Keratinocyte (primary cell): ENCODE measurements around the gene TSHR. TPM values are rescaled to one million over a fixed set of nuclear protein-coding genes. Genes with fewer than 3 reads are reported as not detected.
"Not testable (repeated sequence)": the region's sequence is repeated elsewhere in the genome, so short reads cannot be mapped to it uniquely, and the experiment has no call there.

Experiments
- DNase-seq: peaks from one replicate; pipeline ENCODE4 v3.0.0-alpha.2; 2011; ENCODE audit warnings: low read depth, missing footprints, low spot score
- FAIRE-seq: peaks from 2 replicates; lab custom pipeline; 2011; peaks lifted over from hg19 to GRCh38; lab: Jason Lieb, UNC
- H2AFZ ChIP-seq: 2 replicates; pipeline ENCODE4 v1.6.0; 2012; ENCODE audit warnings: low read length, control low read depth, inconsistent platforms; ENCODE audit not compliant: control insufficient read depth
- H3K27ac ChIP-seq: 2 replicates; pipeline ENCODE4 v1.5.1; 2011; ENCODE audit warnings: low read length; ENCODE audit not compliant: control insufficient read depth, insufficient read depth
- H3K27me3 ChIP-seq: 3 replicates; pipeline ENCODE4 v1.6.0; 2011; ENCODE audit warnings: low read length; ENCODE audit not compliant: control insufficient read depth, insufficient read depth; ENCODE audit errors: extremely low read depth
- H3K36me3 ChIP-seq, 2 experiments: 2 replicates in 1 of 2; 3 replicates in 1 of 2; pipeline ENCODE4 v1.5.1; 2011; ENCODE audit warnings: low read length in 2 of 2, mild to moderate bottlenecking in 1 of 2; ENCODE audit not compliant: control insufficient read depth in 2 of 2, insufficient read depth in 2 of 2; ENCODE audit errors: extremely low read depth in 1 of 2
- H3K4me1 ChIP-seq: 3 replicates; pipeline ENCODE4 v1.5.1; 2011; ENCODE audit warnings: low read length; ENCODE audit not compliant: control insufficient read depth, insufficient read depth; ENCODE audit errors: extremely low read depth
- H3K4me2 ChIP-seq: 3 replicates; pipeline ENCODE4 v1.6.0; 2011; ENCODE audit warnings: low read depth, low read length; ENCODE audit not compliant: control insufficient read depth, insufficient read depth; ENCODE audit errors: extremely low read depth
- H3K4me3 ChIP-seq, 3 experiments: fragments of 200-600 bp in 1 of 3; sonication (generic) in 1 of 3; 2 replicates in 2 of 3; 3 replicates in 1 of 3; pipeline ENCODE4 v1.5.1; 2011 to 2016; ENCODE audit warnings: low read length in 3 of 3, mild to moderate bottlenecking in 3 of 3, control low read depth in 2 of 3, inconsistent platforms in 1 of 3, low read depth in 1 of 3, mixed read lengths in 1 of 3, mixed run types in 1 of 3, moderate library complexity in 1 of 3; ENCODE audit not compliant: control insufficient read depth in 2 of 3, insufficient read depth in 2 of 3; ENCODE audit errors: extremely low read depth in 1 of 3
- H3K79me2 ChIP-seq: 2 replicates; pipeline ENCODE4 v1.6.0; 2012; ENCODE audit warnings: low read length; ENCODE audit not compliant: control insufficient read depth, insufficient read depth
- H3K9ac ChIP-seq: 3 replicates; pipeline ENCODE4 v1.6.0; 2011; ENCODE audit warnings: low read length; ENCODE audit not compliant: control insufficient read depth, insufficient read depth; ENCODE audit errors: extremely low read depth
- H3K9me1 ChIP-seq: 3 replicates; pipeline ENCODE4 v1.6.0; 2011; ENCODE audit warnings: low read length; ENCODE audit not compliant: control insufficient read depth, insufficient read depth; ENCODE audit errors: extremely low read depth
- H3K9me3 ChIP-seq: 2 replicates; pipeline ENCODE4 v1.5.1; 2012; ENCODE audit warnings: low read depth, low read length; ENCODE audit not compliant: control insufficient read depth
- H4K20me1 ChIP-seq: 3 replicates; pipeline ENCODE4 v1.6.0; 2011; ENCODE audit warnings: low read length; ENCODE audit not compliant: control insufficient read depth, insufficient read depth; ENCODE audit errors: extremely low read depth
- EZH2 ChIP-seq: IDR thresholded peaks from one replicate; pipeline ENCODE4 v1.6.1; 2012; ENCODE audit warnings: inconsistent platforms, mild to moderate bottlenecking, low read length, moderate library complexity
- dilution Hi-C: fragments of 300-500 bp; cut with MboI; formaldehyde crosslinking; loops from one replicate; pipeline ENCODE4 v1.7.0; 2020; ENCODE audit warnings: low sequenced_read_pairs; ENCODE audit not compliant: extremely low pct_ligation_motif_present
- polyA plus RNA-seq, 5 experiments: library from polyadenylated mRNA; depleted of rRNA in 3 of 5; stranded (reverse) in 3 of 5; stranded (forward) in 1 of 5; unstranded in 1 of 5; fragments of >200 nt; gene quantifications; 1 replicate in 1 of 5; 2 replicates in 3 of 5; 3 replicates in 1 of 5; pipeline versions ENCODE4 v1.2.1 to v1.2.3, GENCODE V29; 2011 to 2012; ENCODE audit warnings: missing spikeins in 2 of 5, low read depth in 1 of 5, low replicate concordance in 1 of 5
- TF ChIP-seq, protein P1 (sequence below), 3 experiments: IDR thresholded peaks in 1 of 3; conservative IDR thresholded peaks in 1 of 3; optimal IDR thresholded peaks in 1 of 3; 2 replicates in 2 of 3; 3 replicates in 1 of 3; pipeline versions ENCODE3 to v1.5.1; 2011; ENCODE audit warnings: low read length in 3 of 3, mild to moderate bottlenecking in 3 of 3, moderate library complexity in 2 of 3, control low read depth in 1 of 3, inconsistent platforms in 1 of 3; ENCODE audit not compliant: insufficient read depth in 2 of 3; ENCODE audit errors: extremely low read depth in 1 of 3

TSHR gene
- polyA plus RNA-seq, 1 donor (not counting 4 experiments of a cell fraction or from before 2014, with no cell fraction given) = 0.03 TPM

DNA sequence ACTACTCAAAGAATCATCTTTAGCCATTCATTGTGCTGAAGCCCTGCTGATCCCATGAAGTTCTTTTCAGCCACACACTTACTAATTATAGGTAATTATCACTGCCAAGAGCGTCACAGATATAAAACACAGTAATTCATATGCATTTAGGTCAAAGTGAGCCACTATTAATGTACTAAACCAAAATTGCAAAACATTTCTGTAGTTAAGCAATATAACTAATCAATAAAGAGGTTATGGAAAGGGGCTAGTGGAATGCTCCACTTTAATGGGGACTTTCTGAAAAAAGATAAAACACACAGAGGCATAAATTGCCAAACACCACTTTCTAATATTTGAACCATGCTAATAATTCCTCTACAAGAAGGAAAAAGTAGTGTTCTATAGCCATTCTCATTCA lies 7.1 kb upstream of the TSHR start:
- DNase-seq = no peak
- Histone ChIP-seq H3K4me3 (no peak overlapping the region), H3K9me3 (no peaks in the 10 kb centered on the region), H3K36me3 (no peaks in the 10 kb centered on the region), H3K79me2 (no peaks in the 10 kb centered on the region), H3K27ac (no peak overlapping the region), H3K9ac (no peak overlapping the region), H2AFZ (no peak overlapping the region), H4K20me1 (no peaks in the 10 kb centered on the region), H3K4me1 (peaks cover 16% of the 10 kb centered on the region), H3K27me3 (no peaks in the 10 kb centered on the region), H3K4me2 (no peak overlapping the region), H3K9me1 (no peaks in the 10 kb centered on the region)
- no peak for FAIRE-seq
- dilution Hi-C loops = no loop called here
- TF ChIP-seq EZH2 = no peak
- TF ChIP-seq, protein P1, sequence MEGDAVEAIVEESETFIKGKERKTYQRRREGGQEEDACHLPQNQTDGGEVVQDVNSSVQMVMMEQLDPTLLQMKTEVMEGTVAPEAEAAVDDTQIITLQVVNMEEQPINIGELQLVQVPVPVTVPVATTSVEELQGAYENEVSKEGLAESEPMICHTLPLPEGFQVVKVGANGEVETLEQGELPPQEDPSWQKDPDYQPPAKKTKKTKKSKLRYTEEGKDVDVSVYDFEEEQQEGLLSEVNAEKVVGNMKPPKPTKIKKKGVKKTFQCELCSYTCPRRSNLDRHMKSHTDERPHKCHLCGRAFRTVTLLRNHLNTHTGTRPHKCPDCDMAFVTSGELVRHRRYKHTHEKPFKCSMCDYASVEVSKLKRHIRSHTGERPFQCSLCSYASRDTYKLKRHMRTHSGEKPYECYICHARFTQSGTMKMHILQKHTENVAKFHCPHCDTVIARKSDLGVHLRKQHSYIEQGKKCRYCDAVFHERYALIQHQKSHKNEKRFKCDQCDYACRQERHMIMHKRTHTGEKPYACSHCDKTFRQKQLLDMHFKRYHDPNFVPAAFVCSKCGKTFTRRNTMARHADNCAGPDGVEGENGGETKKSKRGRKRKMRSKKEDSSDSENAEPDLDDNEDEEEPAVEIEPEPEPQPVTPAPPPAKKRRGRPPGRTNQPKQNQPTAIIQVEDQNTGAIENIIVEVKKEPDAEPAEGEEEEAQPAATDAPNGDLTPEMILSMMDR (optimal IDR thresholded peaks at IDR 0.05 in 1 of 3, IDR thresholded peaks at IDR 0.05 in 1 of 3, conservative IDR thresholded peaks at IDR 0.05 in 1 of 3; ENCODE audit: extremely low read depth in 1 of 3, insufficient read depth in 2 of 3, low read length in 3 of 3) = no peak

DNA sequence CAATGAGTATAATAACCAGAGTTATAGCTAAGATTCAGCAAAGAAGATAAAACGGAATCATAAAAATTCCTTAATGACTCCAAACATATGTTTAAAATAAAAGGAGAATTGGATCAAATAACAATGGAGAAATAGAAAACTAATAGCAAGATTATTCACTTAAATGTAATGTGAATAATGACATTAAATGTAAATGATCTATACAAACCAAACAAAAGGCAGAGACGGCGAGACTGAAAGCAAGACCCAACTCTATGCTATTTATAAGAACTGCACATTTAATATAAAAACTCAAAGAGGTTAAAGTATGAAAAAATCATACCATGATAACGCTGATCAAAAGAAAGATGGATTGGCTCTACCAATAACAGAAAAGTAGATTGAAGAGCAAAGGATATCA lies 3.9 kb upstream of the TSHR start:
- Histone ChIP-seq H3K9ac (no peak overlapping the region), H3K4me2 (no peak overlapping the region), H3K9me3 (no peaks in the 10 kb centered on the region), H3K27me3 (peaks cover 8% of the 10 kb centered on the region), H2AFZ (no peak overlapping the region), H3K4me3 (no peak overlapping the region), H3K4me1 (peaks cover 10% of the 10 kb centered on the region), H3K27ac (no peak overlapping the region), H3K79me2 (no peaks in the 10 kb centered on the region), H3K36me3 (no peaks in the 10 kb centered on the region), H3K9me1 (no peaks in the 10 kb centered on the region), H4K20me1 (no peaks in the 10 kb centered on the region)
- DNase-seq = no peak
- FAIRE-seq = no peak
- TF ChIP-seq EZH2 = no peak
- TF ChIP-seq, protein P1 (optimal IDR thresholded peaks at IDR 0.05 in 1 of 3, IDR thresholded peaks at IDR 0.05 in 1 of 3, conservative IDR thresholded peaks at IDR 0.05 in 1 of 3; ENCODE audit: extremely low read depth in 1 of 3, insufficient read depth in 2 of 3, low read length in 3 of 3) = no peak
- dilution Hi-C loops = no loop called here

- H3K4me1 ChIP-seq, H3K4me3 ChIP-seq, H3K9me1 ChIP-seq, H3K79me2 ChIP-seq, H3K9ac ChIP-seq, H3K36me3 ChIP-seq, H3K4me2 ChIP-seq, H2AFZ ChIP-seq, H3K27me3 ChIP-seq, DNase-seq, dilution Hi-C loops, H3K9me3 ChIP-seq, H4K20me1 ChIP-seq, H3K27ac ChIP-seq, FAIRE-seq: not testable (repeated sequence)
Measured at GRCh38 chr14:80953211-80953610, 2.2 kb upstream of the TSHR start.
